ENCODE results near the gene RNF20. TPM values are rescaled to one million over a fixed set of nuclear protein-coding genes. Genes with fewer than 3 reads are reported as not detected.

Gene RNF20
- total and polyA plus RNA-seq, 2 donors (not counting 3 experiments of a cell fraction or from before 2014, with no cell fraction given), result 6.1 to 33.7 TPM

DNA sequence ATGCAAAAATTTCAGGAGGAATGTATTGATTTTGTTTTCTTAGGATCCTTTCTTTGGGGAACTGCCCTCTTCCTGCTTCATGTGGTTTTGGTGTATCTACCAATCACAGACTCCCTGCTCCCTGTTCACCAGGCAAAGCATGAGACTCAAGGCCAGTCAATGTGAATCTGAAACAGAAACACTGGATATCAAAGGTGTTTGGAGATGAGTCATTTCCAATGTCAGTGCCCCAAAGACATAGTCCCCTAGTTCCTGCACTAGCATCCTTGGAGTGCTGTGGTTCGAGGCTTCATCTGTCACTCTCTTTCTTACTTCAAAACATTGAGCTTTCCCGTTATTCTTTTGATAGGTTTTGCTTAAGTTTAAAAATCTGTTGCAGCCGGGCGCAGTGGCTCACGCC lies 53.0 kb downstream of the RNF20 start:
- TF ChIP-seq FOS (IDR thresholded peaks at IDR 0.05; ENCODE audit: borderline replicate concordance, insufficient read depth, low read length) (no peak), POLR2AphosphoS5 (IDR thresholded peaks at IDR 0.05; ENCODE audit: insufficient read depth, low read depth, low read length) (no peak), GATA2 (IDR thresholded peaks at IDR 0.05; ENCODE audit: insufficient read depth, insufficient read length, low read depth, low read length) (no peak), MYC (IDR thresholded peaks at IDR 0.05; ENCODE audit: low read depth, low read length) (no peak), EZH2 (IDR thresholded peaks at IDR 0.05; ENCODE audit: borderline replicate concordance, low read depth, low read length, severe bottlenecking) (no peak), POLR2A (IDR thresholded peaks at IDR 0.05; ENCODE audit: low read depth, low read length) (no peak)
- TF ChIP-seq, protein P1, sequence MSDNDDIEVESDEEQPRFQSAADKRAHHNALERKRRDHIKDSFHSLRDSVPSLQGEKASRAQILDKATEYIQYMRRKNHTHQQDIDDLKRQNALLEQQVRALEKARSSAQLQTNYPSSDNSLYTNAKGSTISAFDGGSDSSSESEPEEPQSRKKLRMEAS (IDR thresholded peaks at IDR 0.05; ENCODE audit: insufficient read depth, insufficient read length), result no peak
- no peak overlapping the region for H3K9ac ChIP-seq (replicated peaks; ENCODE audit: extremely low read depth, insufficient read depth, low read length)
- no peak for DNase-seq (ENCODE audit: low read depth, low spot score)
- POLR2A ChIA-PET, result no interaction called here
- H3K4me3 ChIP-seq (replicated peaks in 1 of 3; ENCODE audit: insufficient read depth in 1 of 3, low read depth in 1 of 3, low read length in 3 of 3), result no peak overlapping the region
- H3K9me3 ChIP-seq (replicated peaks; ENCODE audit: control insufficient read depth, insufficient read depth, low read length), result no peaks in the 10 kb centered on the region
- CTCF ChIA-PET, result interaction anchor here (0.8 kb wide), 1 partner anchor 19 kb away, joined by 3 read pairs; no protein-coding TSS in a partner anchor
- H3K4me2 ChIP-seq (ENCODE audit: insufficient read depth, low read length), result no peak overlapping the region
- H3K27ac ChIP-seq (ENCODE audit: insufficient read depth, low read depth, low read length), result no peak overlapping the region
- no peaks in the 10 kb centered on the region for H3K4me1 ChIP-seq (ENCODE audit: control insufficient read depth, extremely low read depth, insufficient read depth, low read length)
- no peaks in the 10 kb centered on the region for H3K79me2 ChIP-seq (ENCODE audit: control insufficient read depth, insufficient read depth, low read length)
- intact Hi-C loops (cut with micrococcal nuclease) (no loop called here), dilution Hi-C loops (cut with MboI; ENCODE audit: extremely low pct_ligation_motif_present, low sequenced_read_pairs) (no loop called here)
- no TSS peak for BruUV-seq (replicated peaks)
- H3K36me3 ChIP-seq (ENCODE audit: control insufficient read depth in 2 of 2, extremely low read depth in 1 of 2, insufficient read depth in 2 of 2, low read length in 2 of 2), result no peaks in the 10 kb centered on the region
- FAIRE-seq, result no peak
- H2AFZ ChIP-seq (ENCODE audit: low read depth, low read length), result no peak overlapping the region
- no peaks in the 10 kb centered on the region for H3K27me3 ChIP-seq (ENCODE audit: control insufficient read depth in 2 of 2, insufficient read depth in 2 of 2, low read length in 2 of 2)
- no peaks in the 10 kb centered on the region for H3K9me1 ChIP-seq (replicated peaks; ENCODE audit: control insufficient read depth, extremely low read depth, insufficient read depth, low read length)
- no peaks in the 10 kb centered on the region for H4K20me1 ChIP-seq (replicated peaks; ENCODE audit: control insufficient read depth, extremely low read depth, insufficient read depth, low read length)

DNA sequence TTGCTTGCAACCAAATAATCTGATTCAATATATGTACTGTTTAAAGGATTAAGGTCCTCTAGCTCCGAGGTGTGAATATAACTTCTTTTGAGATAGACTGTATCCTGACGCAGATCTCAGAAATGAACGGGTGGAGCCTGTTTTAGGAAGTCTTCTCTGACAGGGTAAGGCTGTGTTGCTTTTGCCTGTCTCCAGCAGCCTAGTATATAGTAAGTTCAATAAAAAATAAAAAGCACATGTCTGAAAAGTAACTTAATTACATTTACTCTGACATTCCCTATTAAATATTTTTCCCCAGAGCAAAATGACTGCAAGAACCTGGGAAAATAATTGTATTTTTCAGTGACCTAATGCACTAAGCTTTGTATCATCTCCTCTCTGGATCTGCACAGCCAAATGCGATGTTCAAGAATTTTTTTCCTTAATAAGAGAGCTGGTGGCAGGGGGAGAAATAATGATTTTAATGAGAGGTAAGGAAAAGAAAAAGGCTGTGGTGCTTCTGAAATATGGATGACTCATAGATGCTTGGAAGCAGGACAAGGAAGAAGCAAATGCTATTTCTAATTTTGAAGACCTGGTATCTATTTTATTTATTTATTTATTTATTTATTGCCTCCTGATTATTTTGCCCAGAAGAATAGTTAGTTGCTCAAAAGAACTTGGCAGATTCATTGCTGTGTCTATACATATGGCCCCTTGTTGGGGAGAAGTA lies 53.8 kb downstream of the RNF20 start:
- no peaks in the 10 kb centered on the region for H3K79me2 ChIP-seq (ENCODE audit: control insufficient read depth, insufficient read depth, low read length)
- H3K9me3 ChIP-seq (replicated peaks; ENCODE audit: control insufficient read depth, insufficient read depth, low read length), result no peaks in the 10 kb centered on the region
- ChIA-PET CTCF (interaction anchor here (0.8 kb wide), 1 partner anchor 20 kb away, joined by 3 read pairs; no protein-coding TSS in a partner anchor), POLR2A (no interaction called here)
- H3K27me3 ChIP-seq (ENCODE audit: control insufficient read depth in 2 of 2, insufficient read depth in 2 of 2, low read length in 2 of 2), result no peaks in the 10 kb centered on the region
- H2AFZ ChIP-seq (ENCODE audit: low read depth, low read length), result no peak overlapping the region
- no peak overlapping the region for H3K4me2 ChIP-seq (ENCODE audit: insufficient read depth, low read length)
- no peaks in the 10 kb centered on the region for H3K4me1 ChIP-seq (ENCODE audit: control insufficient read depth, extremely low read depth, insufficient read depth, low read length)
- no peak overlapping the region for H3K4me3 ChIP-seq (replicated peaks in 1 of 3; ENCODE audit: insufficient read depth in 1 of 3, low read depth in 1 of 3, low read length in 3 of 3)
- no TSS peak for BruUV-seq (replicated peaks)
- DNase-seq (ENCODE audit: low read depth, low spot score), result no peak
- no peak overlapping the region for H3K9ac ChIP-seq (replicated peaks; ENCODE audit: extremely low read depth, insufficient read depth, low read length)
- dilution Hi-C loops (cut with MboI; ENCODE audit: extremely low pct_ligation_motif_present, low sequenced_read_pairs) (no loop called here), intact Hi-C loops (cut with micrococcal nuclease) (no loop called here)
- TF ChIP-seq POLR2A (IDR thresholded peaks at IDR 0.05; ENCODE audit: low read depth, low read length), result no peak
- no peak for TF ChIP-seq FOS (IDR thresholded peaks at IDR 0.05; ENCODE audit: borderline replicate concordance, insufficient read depth, low read length)
- no peak for TF ChIP-seq EZH2 (IDR thresholded peaks at IDR 0.05; ENCODE audit: borderline replicate concordance, low read depth, low read length, severe bottlenecking)
- no peak for TF ChIP-seq MYC (IDR thresholded peaks at IDR 0.05; ENCODE audit: low read depth, low read length)
- TF ChIP-seq, protein P2, sequence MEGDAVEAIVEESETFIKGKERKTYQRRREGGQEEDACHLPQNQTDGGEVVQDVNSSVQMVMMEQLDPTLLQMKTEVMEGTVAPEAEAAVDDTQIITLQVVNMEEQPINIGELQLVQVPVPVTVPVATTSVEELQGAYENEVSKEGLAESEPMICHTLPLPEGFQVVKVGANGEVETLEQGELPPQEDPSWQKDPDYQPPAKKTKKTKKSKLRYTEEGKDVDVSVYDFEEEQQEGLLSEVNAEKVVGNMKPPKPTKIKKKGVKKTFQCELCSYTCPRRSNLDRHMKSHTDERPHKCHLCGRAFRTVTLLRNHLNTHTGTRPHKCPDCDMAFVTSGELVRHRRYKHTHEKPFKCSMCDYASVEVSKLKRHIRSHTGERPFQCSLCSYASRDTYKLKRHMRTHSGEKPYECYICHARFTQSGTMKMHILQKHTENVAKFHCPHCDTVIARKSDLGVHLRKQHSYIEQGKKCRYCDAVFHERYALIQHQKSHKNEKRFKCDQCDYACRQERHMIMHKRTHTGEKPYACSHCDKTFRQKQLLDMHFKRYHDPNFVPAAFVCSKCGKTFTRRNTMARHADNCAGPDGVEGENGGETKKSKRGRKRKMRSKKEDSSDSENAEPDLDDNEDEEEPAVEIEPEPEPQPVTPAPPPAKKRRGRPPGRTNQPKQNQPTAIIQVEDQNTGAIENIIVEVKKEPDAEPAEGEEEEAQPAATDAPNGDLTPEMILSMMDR (IDR thresholded peaks at IDR 0.05; ENCODE audit: extremely low read depth in 1 of 2, insufficient read depth in 1 of 2, low read depth in 1 of 2, low read length in 2 of 2), result no peak
- TF ChIP-seq GATA2 (IDR thresholded peaks at IDR 0.05; ENCODE audit: insufficient read depth, insufficient read length, low read depth, low read length), result no peak
- no peak for TF ChIP-seq JUN (IDR thresholded peaks at IDR 0.05; ENCODE audit: borderline replicate concordance, insufficient read depth, insufficient read length, low read depth)
- TF ChIP-seq, protein P1 (IDR thresholded peaks at IDR 0.05; ENCODE audit: insufficient read depth, insufficient read length), result no peak
- no peak for TF ChIP-seq POLR2AphosphoS5 (IDR thresholded peaks at IDR 0.05; ENCODE audit: insufficient read depth, low read depth, low read length)
- no peak for FAIRE-seq
- no peaks in the 10 kb centered on the region for H3K36me3 ChIP-seq (ENCODE audit: control insufficient read depth in 2 of 2, extremely low read depth in 1 of 2, insufficient read depth in 2 of 2, low read length in 2 of 2)
- no peaks in the 10 kb centered on the region for H3K9me1 ChIP-seq (replicated peaks; ENCODE audit: control insufficient read depth, extremely low read depth, insufficient read depth, low read length)
- H4K20me1 ChIP-seq (replicated peaks; ENCODE audit: control insufficient read depth, extremely low read depth, insufficient read depth, low read length), result no peaks in the 10 kb centered on the region
- H3K27ac ChIP-seq (ENCODE audit: insufficient read depth, low read depth, low read length), result no peak overlapping the region
